HG03558 (cell line): ENCODE measurements around the gene PTK7.
"Not testable (repeated sequence)": the region's sequence is repeated elsewhere in the genome, so short reads cannot be mapped to it uniquely, and the experiment has no call there.

Experiments used
- ATAC-seq: cut with Tn5 transposase; IDR thresholded peaks from one replicate; pipeline ENCODE4 v1.9.1; 2021; ENCODE audit warnings: moderate number of reproducible peaks; ENCODE audit not compliant: unreplicated experiment; ENCODE audit errors: extremely low read depth

Gene PTK7

DNA sequence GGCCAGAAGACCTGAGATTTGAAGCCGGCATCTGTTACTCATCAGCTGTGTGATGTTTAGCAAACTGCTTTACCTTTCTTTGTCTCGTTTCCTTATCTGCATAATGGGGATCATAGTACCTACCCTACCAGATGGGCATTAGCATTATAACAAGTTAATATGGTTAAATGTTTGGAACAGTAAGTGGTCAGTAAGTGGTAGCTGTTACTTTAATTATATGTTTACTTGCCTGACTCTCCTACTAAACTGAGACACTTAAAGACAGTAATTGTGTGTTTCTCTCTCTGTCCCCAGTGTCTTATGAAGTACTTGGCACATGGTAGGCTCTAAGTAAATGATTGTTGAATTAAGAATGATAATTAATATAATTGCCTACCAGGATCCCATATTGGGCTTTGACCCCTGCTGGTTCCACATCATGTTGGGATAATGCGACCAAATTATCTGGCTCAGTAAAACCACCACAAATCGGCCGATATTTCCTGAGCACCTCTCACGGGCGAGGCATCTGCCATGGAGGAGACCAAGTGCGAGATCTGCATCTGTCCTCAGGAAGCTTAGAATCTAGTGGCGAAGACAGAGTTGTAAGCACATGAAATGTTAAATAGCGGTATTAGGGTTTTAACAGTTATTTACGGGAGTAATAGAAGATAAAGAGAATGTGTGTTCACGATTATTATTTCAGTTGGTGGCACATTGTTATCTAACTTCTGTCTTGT lies 31.4 kb downstream of the PTK7 start:
- no peak for ATAC-seq

GRCh38 chr6:43113431-43114260 lies 37.5 kb downstream of the PTK7 start:
- ATAC-seq, result no peak

DNA sequence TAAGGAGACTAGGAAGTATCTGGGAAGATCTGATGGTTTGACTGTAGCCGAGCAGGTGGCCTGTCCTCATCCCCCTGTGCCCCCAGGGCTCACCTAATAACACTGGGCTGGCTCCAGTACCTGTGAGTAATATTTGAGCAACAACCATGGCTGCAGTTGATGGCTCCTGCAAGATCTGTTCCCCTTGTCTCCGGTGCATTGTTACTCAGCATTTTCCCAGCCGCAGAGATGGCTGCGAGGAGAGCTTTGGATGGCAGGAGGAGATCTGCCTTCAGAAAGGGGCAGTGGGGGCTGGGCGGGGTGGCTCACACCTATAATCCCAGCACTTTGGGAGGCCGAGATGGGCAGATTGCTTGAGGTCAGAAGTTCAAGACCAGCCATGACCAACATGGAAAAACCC lies 39.3 kb downstream of the PTK7 start:
- ATAC-seq, result no peak

DNA sequence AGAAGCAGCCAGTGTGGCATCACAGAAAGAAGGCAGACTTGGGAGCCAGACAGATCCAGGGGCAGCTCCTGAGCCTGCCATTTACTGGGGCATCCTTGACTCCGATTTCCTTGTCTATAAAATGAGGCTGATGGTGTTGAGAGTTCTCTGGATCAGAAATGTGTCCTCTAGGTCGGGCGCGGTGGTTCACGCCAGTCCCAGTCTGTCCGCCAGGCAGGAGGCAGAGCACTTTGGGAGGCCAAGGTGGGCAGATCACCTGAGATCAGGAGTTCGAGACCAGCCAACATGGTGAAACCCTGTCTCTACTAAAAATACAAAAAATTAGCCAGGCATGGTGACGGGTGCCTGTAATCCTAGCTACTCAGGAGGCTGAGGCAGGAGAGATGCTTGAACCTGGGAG lies 41.4 kb downstream of the PTK7 start:
- not testable (repeated sequence) for ATAC-seq

GRCh38 chr6:43119482-43119881 lies 43.4 kb downstream of the PTK7 start:
- no peak for ATAC-seq

DNA sequence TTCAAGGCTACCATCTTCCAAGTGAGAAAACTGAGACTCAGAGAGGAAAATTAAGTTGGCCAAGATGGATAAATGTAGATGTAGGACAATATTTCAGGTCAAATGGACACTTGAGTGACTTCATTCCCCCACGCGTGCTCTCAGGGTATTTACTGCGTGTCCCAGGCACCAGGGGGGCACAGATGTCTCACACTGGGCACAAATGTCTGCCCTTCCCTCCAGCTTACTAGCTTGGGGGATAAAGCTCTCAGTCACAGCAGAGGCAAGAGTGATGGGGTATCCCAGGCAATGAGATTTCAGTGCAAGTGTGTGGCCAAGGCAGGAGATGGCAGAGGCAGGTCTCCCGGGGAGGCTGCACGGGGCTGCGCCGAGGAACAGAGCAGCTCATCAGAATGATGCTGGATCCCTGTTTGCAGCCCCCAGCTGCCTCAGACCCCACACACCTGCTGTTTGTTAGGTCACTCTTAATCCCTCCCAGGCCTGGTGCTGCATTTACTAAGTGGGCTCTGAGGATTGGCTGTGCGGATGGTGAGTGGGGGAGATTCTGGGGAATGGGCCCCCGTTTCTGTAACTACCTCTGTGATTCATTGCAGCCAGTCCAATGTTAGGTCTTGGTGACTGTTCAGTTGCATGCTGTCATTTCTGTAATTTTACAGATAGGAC lies 44.1 kb downstream of the PTK7 start:
- no peak for ATAC-seq

- no peak for ATAC-seq
Observed at GRCh38 chr6:43120944-43121913, 45.1 kb downstream of the PTK7 start.

GRCh38 chr6:43122146-43122545 lies 46.0 kb downstream of the PTK7 start:
- ATAC-seq, result no peak

GRCh38 chr6:43123461-43124314 lies 47.6 kb downstream of the PTK7 start:
- ATAC-seq, result no peak

DNA sequence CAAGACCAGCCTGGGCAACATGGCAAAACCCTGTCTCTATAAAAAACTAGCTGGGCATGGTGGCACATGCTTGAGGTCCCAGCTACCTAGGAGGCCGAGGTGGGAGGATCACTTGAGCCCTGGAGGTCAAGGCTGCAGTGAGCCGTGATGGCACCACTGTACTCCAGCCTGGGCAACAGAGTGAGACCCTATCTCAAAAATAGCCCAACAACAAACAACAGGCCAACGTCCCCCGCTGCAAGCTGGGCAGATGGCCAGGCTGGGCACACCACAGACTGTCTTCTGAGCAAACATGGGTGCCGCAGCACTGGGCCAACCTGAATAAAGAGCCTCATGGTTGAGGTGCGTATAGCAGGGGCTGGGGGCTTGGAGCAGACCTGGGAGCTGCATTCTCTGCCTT lies 48.4 kb downstream of the PTK7 start:
- no peak for ATAC-seq

- no peak for ATAC-seq
Observed at GRCh38 chr6:43125119-43125518, 49.0 kb downstream of the PTK7 start.

- ATAC-seq, result no peak
Observed at GRCh38 chr6:43125555-43125954, 49.4 kb downstream of the PTK7 start.

- ATAC-seq, result no peak
Observed at GRCh38 chr6:43127180-43127579, 51.1 kb downstream of the PTK7 start.

DNA sequence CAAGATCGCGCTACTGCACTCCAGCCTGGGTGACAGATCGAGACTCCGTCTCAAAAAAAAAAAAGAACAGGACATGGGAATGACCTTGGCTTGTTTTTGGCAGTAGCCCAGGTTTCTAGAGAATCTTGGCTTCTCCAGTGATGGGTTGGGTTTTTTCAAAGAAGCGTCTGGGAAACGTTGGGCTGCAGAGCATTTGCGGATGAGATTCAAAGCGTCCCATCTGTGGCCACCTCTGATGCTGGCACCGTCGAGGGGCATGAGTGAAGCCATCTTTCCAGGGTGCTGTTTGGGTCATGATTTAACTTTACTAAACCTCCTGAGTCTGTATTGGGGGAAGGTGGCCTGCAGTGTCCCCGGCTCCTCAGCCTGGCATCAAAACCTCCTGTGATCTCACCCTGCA lies 51.8 kb downstream of the PTK7 start:
- no peak for ATAC-seq

DNA sequence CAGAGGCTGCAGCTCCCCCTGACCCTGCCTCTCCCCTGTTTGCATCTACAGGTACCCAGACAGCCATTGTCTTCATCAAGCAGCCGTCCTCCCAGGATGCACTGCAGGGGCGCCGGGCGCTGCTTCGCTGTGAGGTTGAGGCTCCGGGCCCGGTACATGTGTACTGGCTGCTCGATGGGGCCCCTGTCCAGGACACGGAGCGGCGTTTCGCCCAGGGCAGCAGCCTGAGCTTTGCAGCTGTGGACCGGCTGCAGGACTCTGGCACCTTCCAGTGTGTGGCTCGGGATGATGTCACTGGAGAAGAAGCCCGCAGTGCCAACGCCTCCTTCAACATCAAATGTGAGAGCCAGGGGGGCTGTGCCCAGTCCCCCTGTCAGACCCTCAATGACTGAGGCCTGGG lies 52.8 kb downstream of the PTK7 start:
- no peak for ATAC-seq

- no peak for ATAC-seq
Observed at GRCh38 chr6:43129434-43130194, 53.5 kb downstream of the PTK7 start.

DNA sequence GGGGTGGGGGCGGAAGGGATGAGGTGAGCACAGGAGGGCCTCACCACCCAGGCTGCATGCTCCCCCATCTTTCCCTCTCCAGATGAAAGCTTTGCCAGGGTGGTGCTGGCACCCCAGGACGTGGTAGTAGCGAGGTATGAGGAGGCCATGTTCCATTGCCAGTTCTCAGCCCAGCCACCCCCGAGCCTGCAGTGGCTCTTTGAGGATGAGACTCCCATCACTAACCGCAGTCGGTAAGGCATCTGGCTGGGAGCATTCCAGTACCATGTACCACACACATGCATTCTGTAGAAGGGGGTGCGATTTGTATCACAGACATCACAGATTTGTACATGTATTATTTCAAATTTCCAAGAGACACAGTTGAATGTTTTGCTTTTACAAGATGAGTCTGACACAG lies 54.3 kb downstream of the PTK7 start:
- ATAC-seq, result no peak

DNA sequence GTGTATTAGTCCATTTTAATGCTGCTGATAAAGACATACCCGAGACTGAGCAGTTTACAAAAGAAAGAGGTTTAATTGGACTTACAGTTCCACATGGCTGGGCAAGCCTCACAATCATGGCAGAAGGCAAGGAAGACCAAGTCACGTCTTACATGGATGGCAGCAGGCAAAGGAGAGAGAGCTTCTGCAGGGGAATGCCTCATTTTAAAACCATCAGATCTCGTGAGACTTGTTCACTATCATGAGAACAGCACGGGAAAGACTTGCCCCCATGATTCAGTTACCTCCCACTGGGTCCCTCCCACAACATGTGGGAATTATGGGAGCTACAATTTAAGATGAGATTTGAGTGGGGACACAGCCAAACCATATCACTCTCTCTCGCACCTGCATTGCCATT lies 55.3 kb downstream of the PTK7 start:
- not testable (repeated sequence) for ATAC-seq
